ENCODE results near the gene KAT2B. TPM values are rescaled to one million over a fixed set of nuclear protein-coding genes. Genes with fewer than 3 reads are reported as not detected.

The KAT2B gene
- total and polyA plus RNA-seq, 2 donors (not counting 1 experiment from before 2014, with no cell fraction given), result 21.7 to 57.5 TPM

GRCh38 chr3:20100151-20100550 is 59.9 kb downstream of the KAT2B start:
- H3K4me3 Mint-ChIP-seq, result no peak overlapping the region
- intact Hi-C loops (cut with micrococcal nuclease), result no loop called here
- H3K27me3 ChIP-seq (replicated peaks in 1 of 4; ENCODE audit: control extremely low read depth in 1 of 4, control insufficient read depth in 3 of 4, insufficient read depth in 4 of 4, low read length in 3 of 4), result no peaks in the 10 kb centered on the region
- no peaks in the 10 kb centered on the region for H3K9me3 Mint-ChIP-seq (ENCODE audit: insufficient read depth)
- peaks cover 12 to 50% of the 10 kb centered on the region in 2 experiments for H3K36me3 ChIP-seq (replicated peaks in 1 of 2; ENCODE audit: control extremely low read depth in 1 of 2, control insufficient read depth in 1 of 2, extremely low read depth in 1 of 2, insufficient read depth in 2 of 2, low read length in 1 of 2)
- ChIA-PET POLR2A (no interaction called here), CTCF (no interaction called here)
- no peaks in the 10 kb centered on the region for H3K9me3 ChIP-seq (ENCODE audit: control extremely low read depth in 1 of 3, control insufficient read depth in 2 of 3, insufficient read depth in 1 of 3, low read length in 2 of 3)
- H4K20me1 ChIP-seq (ENCODE audit: control insufficient read depth, insufficient read depth, low read length, poor library complexity, severe bottlenecking), result no peaks in the 10 kb centered on the region
- no peaks in the 10 kb centered on the region for H3K79me2 ChIP-seq (ENCODE audit: control insufficient read depth, insufficient read depth, low read length)
- WGBS (ENCODE audit: insufficient coverage), result no CpG with 5 or more reads among the region's 1 CpG
- no peak overlapping the region for H2AFZ ChIP-seq (ENCODE audit: insufficient read depth, low read depth, low read length, poor library complexity, severe bottlenecking)
- H3K9ac ChIP-seq (ENCODE audit: low read length), result no peak overlapping the region
- TF ChIP-seq CTCF (IDR thresholded peaks at IDR 0.05) (no peak), EZH2 (IDR thresholded peaks at IDR 0.05; ENCODE audit: borderline replicate concordance, insufficient read depth, low read depth, low read length, poor library complexity, severe bottlenecking) (no peak)
- no peak overlapping the region for H3K27ac ChIP-seq (ENCODE audit: low read length in 2 of 2)
- H3K27me3 Mint-ChIP-seq, result no peaks in the 10 kb centered on the region
- H3K27ac Mint-ChIP-seq, result peak overlapping the region; percentile 1
- H3K4me3 ChIP-seq (ENCODE audit: control extremely low read depth in 1 of 5, extremely low read depth in 1 of 5, insufficient read depth in 1 of 5, low read depth in 2 of 5, low read length in 4 of 5), result no peak overlapping the region
- no peak overlapping the region for H3K4me2 ChIP-seq (replicated peaks; ENCODE audit: low read depth, low read length, poor library complexity, severe bottlenecking)
- no peak for DNase-seq
- peaks cover 10% of the 10 kb centered on the region in 2 donors for H3K4me1 ChIP-seq (ENCODE audit: control insufficient read depth in 2 of 2, insufficient read depth in 2 of 2, low read length in 2 of 2)
- ATAC-seq (ENCODE audit: low read depth), result no peak
- peaks cover 13% of the 10 kb centered on the region for H3K4me1 Mint-ChIP-seq

GRCh38 chr3:20101041-20101440 is 60.8 kb downstream of the KAT2B start:
- no peak overlapping the region for H3K4me2 ChIP-seq (replicated peaks; ENCODE audit: low read depth, low read length, poor library complexity, severe bottlenecking)
- no peak overlapping the region for H3K27ac Mint-ChIP-seq
- no peak overlapping the region for H2AFZ ChIP-seq (ENCODE audit: insufficient read depth, low read depth, low read length, poor library complexity, severe bottlenecking)
- no peaks in the 10 kb centered on the region for H3K79me2 ChIP-seq (ENCODE audit: control insufficient read depth, insufficient read depth, low read length)
- CTCF ChIA-PET, result no interaction called here
- no peak overlapping the region for H3K4me3 Mint-ChIP-seq
- no peak overlapping the region for H3K27ac ChIP-seq (ENCODE audit: low read length in 2 of 2)
- peaks cover 7 to 41% of the 10 kb centered on the region in 2 experiments for H3K36me3 ChIP-seq (replicated peaks in 1 of 2; ENCODE audit: control extremely low read depth in 1 of 2, control insufficient read depth in 1 of 2, extremely low read depth in 1 of 2, insufficient read depth in 2 of 2, low read length in 1 of 2)
- no peaks in the 10 kb centered on the region for H3K27me3 Mint-ChIP-seq
- H3K9me3 Mint-ChIP-seq (ENCODE audit: insufficient read depth), result no peaks in the 10 kb centered on the region
- WGBS (ENCODE audit: insufficient coverage), result 100% methylated on average over 3 of the region's 5 CpGs
- H3K4me1 ChIP-seq (ENCODE audit: control insufficient read depth in 2 of 2, insufficient read depth in 2 of 2, low read length in 2 of 2), result peaks cover 10 to 14% of the 10 kb centered on the region in 2 donors
- H3K4me3 ChIP-seq (ENCODE audit: control extremely low read depth in 1 of 5, extremely low read depth in 1 of 5, insufficient read depth in 1 of 5, low read depth in 2 of 5, low read length in 4 of 5), result no peak overlapping the region
- intact Hi-C loops (cut with micrococcal nuclease), result no loop called here
- no peaks in the 10 kb centered on the region for H4K20me1 ChIP-seq (ENCODE audit: control insufficient read depth, insufficient read depth, low read length, poor library complexity, severe bottlenecking)
- no peak for TF ChIP-seq CTCF (IDR thresholded peaks at IDR 0.05)
- no peak for TF ChIP-seq EZH2 (IDR thresholded peaks at IDR 0.05; ENCODE audit: borderline replicate concordance, insufficient read depth, low read depth, low read length, poor library complexity, severe bottlenecking)
- no peaks in the 10 kb centered on the region for H3K27me3 ChIP-seq (replicated peaks in 1 of 4; ENCODE audit: control extremely low read depth in 1 of 4, control insufficient read depth in 3 of 4, insufficient read depth in 4 of 4, low read length in 3 of 4)
- H3K9ac ChIP-seq (ENCODE audit: low read length), result no peak overlapping the region
- DNase-seq (no peak), ATAC-seq (ENCODE audit: low read depth) (no peak)
- no peaks in the 10 kb centered on the region for H3K9me3 ChIP-seq (ENCODE audit: control extremely low read depth in 1 of 3, control insufficient read depth in 2 of 3, insufficient read depth in 1 of 3, low read length in 2 of 3)
- peaks cover 15% of the 10 kb centered on the region for H3K4me1 Mint-ChIP-seq
- POLR2A ChIA-PET, result no interaction called here

Measured in B cell (primary cell).